ENCODE results near the gene ZNF628.
"Not testable (repeated sequence)": the region's sequence is repeated elsewhere in the genome, so short reads cannot be mapped to it uniquely, and the experiment has no call there.

ZNF628 gene

GRCh38 chr19:55476100-55476775 lies at the start of gene ZNF628:
Gene ZNF628 (plus strand): TSS chr19:55476617. CDS start chr19:55479911, 3,294 bp downstream.
- peak; percentile 91 for DNase-seq

- DNase-seq = no peak
Observed at GRCh38 chr19:55431183-55431582, 45.2 kb upstream of the ZNF628 start.

GRCh38 chr19:55432241-55432959 lies 44.0 kb upstream of the ZNF628 start:
- no peak for DNase-seq

GRCh38 chr19:55433292-55433691 lies 43.1 kb upstream of the ZNF628 start:
- DNase-seq = no peak

GRCh38 chr19:55434356-55434919 lies 42.0 kb upstream of the ZNF628 start:
- DNase-seq = no peak

- DNase-seq = no peak
Observed at GRCh38 chr19:55435020-55435419, 41.4 kb upstream of the ZNF628 start.

GRCh38 chr19:55436847-55437246 lies 39.6 kb upstream of the ZNF628 start:
- no peak for DNase-seq

GRCh38 chr19:55437410-55437809 lies 39.0 kb upstream of the ZNF628 start:
- no peak for DNase-seq

GRCh38 chr19:55439052-55439451 lies 37.4 kb upstream of the ZNF628 start:
- no peak for DNase-seq

GRCh38 chr19:55440411-55441105 lies 35.9 kb upstream of the ZNF628 start:
- no peak for DNase-seq

- no peak for DNase-seq
Observed at GRCh38 chr19:55441319-55441691, 35.1 kb upstream of the ZNF628 start.

GRCh38 chr19:55441692-55442321 lies 34.6 kb upstream of the ZNF628 start:
- no peak for DNase-seq

GRCh38 chr19:55442372-55442961 lies 34.0 kb upstream of the ZNF628 start:
- no peak for DNase-seq

- no peak for DNase-seq
Observed at GRCh38 chr19:55443045-55443823, 33.2 kb upstream of the ZNF628 start, which contains the start of gene SHISA7. Gene SHISA7 (minus strand): TSS chr19:55443300. CDS start chr19:55442863, 437 bp downstream.

GRCh38 chr19:55443824-55444480 lies 32.5 kb upstream of the ZNF628 start:
- DNase-seq = no peak

- DNase-seq = no peak
Observed at GRCh38 chr19:55444646-55445045, 31.8 kb upstream of the ZNF628 start.

- DNase-seq = no peak
Observed at GRCh38 chr19:55446060-55446459, 30.4 kb upstream of the ZNF628 start.

GRCh38 chr19:55447421-55448174 lies 28.8 kb upstream of the ZNF628 start:
- peak; percentile 45 for DNase-seq

- not testable (repeated sequence) for DNase-seq
Observed at GRCh38 chr19:55448175-55448490, 28.3 kb upstream of the ZNF628 start.

- DNase-seq = no peak
Observed at GRCh38 chr19:55449469-55449868, 26.9 kb upstream of the ZNF628 start.

All from NCI-H1694 (cell line).